Measurements from ENCODE around the gene TTLL4. TPM values are rescaled to one million over a fixed set of nuclear protein-coding genes. Genes with fewer than 3 reads are reported as not detected.

Gene TTLL4
- total RNA-seq, 4 donors from 2014 or later = 4.4 to 16.2 (median 6.4) TPM

- no peak overlapping the region for H3K4me3 ChIP-seq
- TF ChIP-seq POLR2A (IDR thresholded peaks at IDR 0.05) (no peak), CTCF (IDR thresholded peaks at IDR 0.05 in 4 of 5, conservative IDR thresholded peaks at IDR 0.05 in 1 of 5) (no peak)
- no peaks in the 10 kb centered on the region for H3K27me3 ChIP-seq
- peaks cover 8 to 10% of the 10 kb centered on the region in 2 donors for H3K4me1 ChIP-seq
- intact Hi-C loops (cut with DNase I; ENCODE audit: low total_unique reads) = no loop called here
- ATAC-seq = no peak
- in situ Hi-C loops (cut with MboI; ENCODE audit: low sequenced_read_pairs in 4 of 4) = loop anchor here in 3 of 4 donors (25.0 kb wide), 3 partner anchors 252 to 723 kb away; partner anchors contain the start of genes TMBIM1 (in 3 of the 3), VIL1 (in 2 of the 3) and DNPEP (in 1 of the 3)
- H3K27ac ChIP-seq = no peak overlapping the region
- peaks cover 0 to 70% of the 10 kb centered on the region in 2 donors for H3K36me3 ChIP-seq
- DNase-seq = no peak
- no peaks in the 10 kb centered on the region for H3K9me3 ChIP-seq
Measured at GRCh38 chr2:218664653-218665052, 46.0 kb upstream of the TTLL4 start.

DNA sequence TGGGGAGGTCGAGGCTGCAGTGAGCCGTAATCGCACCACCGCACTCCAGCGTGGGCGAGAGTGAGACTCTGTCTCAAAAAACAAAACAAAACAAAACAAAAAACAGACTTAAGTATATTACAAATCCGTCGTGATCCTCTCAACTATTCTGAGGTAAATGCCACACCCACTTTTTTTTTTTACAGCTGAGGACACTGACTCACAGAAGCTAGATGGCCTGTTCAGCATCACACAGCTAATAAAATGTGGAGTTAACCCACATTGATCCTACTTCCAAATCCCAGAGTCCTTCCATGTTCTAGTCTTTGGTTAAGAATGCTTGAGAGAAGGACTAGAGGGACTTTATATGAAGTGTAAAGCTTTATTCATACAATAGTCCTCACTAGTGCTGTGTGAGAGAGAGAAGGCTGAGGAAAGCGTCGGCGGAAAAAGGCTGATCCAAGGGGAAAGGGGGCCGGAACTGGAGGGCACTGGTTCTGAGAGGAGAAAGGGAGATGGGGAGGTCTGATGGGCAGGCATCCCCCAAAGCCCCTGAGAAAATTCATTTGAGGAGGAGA, 39.5 kb upstream of the TTLL4 start:
- ATAC-seq = peak in 1 of 2 donors; percentile 25
- peak overlapping the region; percentile 73 to 84 (median 82) for H3K27ac ChIP-seq

GRCh38 chr2:218671654-218672566, 38.7 kb upstream of the TTLL4 start, which contains the start of the genes RNF25 and STK36:
Gene RNF25, minus strand, starts transcription at chr2:218672002. Its CDS starts 32 bp downstream, at chr2:218671970.
Gene STK36, plus strand, starts transcription at chr2:218672086. Its CDS starts 744 bp downstream, at chr2:218672830.
- Histone ChIP-seq H3K4me1 (peaks cover 13% of the 10 kb centered on the region in 2 donors), H3K27me3 (no peaks in the 10 kb centered on the region), H3K9me3 (no peaks in the 10 kb centered on the region), H3K27ac (peak within 1 kb of the TSS; percentile 73 to 84 (median 82)), H3K36me3 (peaks cover 0 to 27% of the 10 kb centered on the region in 2 donors), H3K4me3 (peak within 1 kb of the TSS; percentile 76 to 97 (median 89))
- TF ChIP-seq POLR2A (IDR thresholded peaks at IDR 0.05) (peak; percentile 50 to 79), CTCF (IDR thresholded peaks at IDR 0.05 in 4 of 5, conservative IDR thresholded peaks at IDR 0.05 in 1 of 5) (no peak)
- peak; percentile 70 to 75 for DNase-seq
- peak; percentile 97 for ATAC-seq
- intact Hi-C loops (cut with DNase I; ENCODE audit: low total_unique reads) = loop anchor here (1.0 to 5.0 kb wide), 3 partner anchors 13 to 275 kb away; partner anchors contain the start of genes BCS1L, CTDSP1, TTLL4 and ZNF142
- in situ Hi-C loops (cut with MboI; ENCODE audit: low sequenced_read_pairs in 4 of 4) = loop anchor here in 3 of 4 donors (25.0 kb wide), 3 partner anchors 260 to 715 kb away; partner anchors contain the start of genes TMBIM1 (in 3 of the 3), VIL1 (in 2 of the 3) and DNPEP (in 1 of the 3)

More for the DNA sequence above, 39.5 kb upstream of the TTLL4 start:
- no peaks in the 10 kb centered on the region for H3K9me3 ChIP-seq
- intact Hi-C loops (cut with DNase I; ENCODE audit: low total_unique reads) = loop anchor here (2.0 to 5.0 kb wide), 2 partner anchors 40 to 274 kb away; partner anchors contain the start of genes CTDSP1 and TTLL4
- peaks cover 0 to 31% of the 10 kb centered on the region in 2 donors for H3K36me3 ChIP-seq
- no peak for DNase-seq
- peak overlapping the region; percentile 76 to 97 (median 89) for H3K4me3 ChIP-seq
- TF ChIP-seq POLR2A (IDR thresholded peaks at IDR 0.05) (no peak), CTCF (IDR thresholded peaks at IDR 0.05 in 4 of 5, conservative IDR thresholded peaks at IDR 0.05 in 1 of 5) (no peak)
- in situ Hi-C loops (cut with MboI; ENCODE audit: low sequenced_read_pairs in 4 of 4) = loop anchor here in 3 of 4 donors (25.0 kb wide), 3 partner anchors 259 to 716 kb away; partner anchors contain the start of genes TMBIM1 (in 3 of the 3), VIL1 (in 2 of the 3) and DNPEP (in 1 of the 3)
- no peaks in the 10 kb centered on the region for H3K27me3 ChIP-seq
- H3K4me1 ChIP-seq = peaks cover 13% of the 10 kb centered on the region in 2 donors

- H3K4me3 ChIP-seq = no peak overlapping the region
- in situ Hi-C loops (cut with MboI; ENCODE audit: low sequenced_read_pairs in 4 of 4) (loop anchor here in 2 of 4 donors (25.0 kb wide), 1 partner anchor 267 kb away; the partner anchor contains the start of gene VIL1 (in 2 of the 2)), intact Hi-C loops (cut with DNase I; ENCODE audit: low total_unique reads) (no loop called here)
- DNase-seq (no peak), ATAC-seq (no peak)
- H3K27ac ChIP-seq = no peak overlapping the region
- no peaks in the 10 kb centered on the region for H3K9me3 ChIP-seq
- no peaks in the 10 kb centered on the region for H3K4me1 ChIP-seq
- peaks cover 0 to 13% of the 10 kb centered on the region in 2 donors for H3K36me3 ChIP-seq
- TF ChIP-seq CTCF (IDR thresholded peaks at IDR 0.05 in 4 of 5, conservative IDR thresholded peaks at IDR 0.05 in 1 of 5) = no peak
- no peak for TF ChIP-seq POLR2A (IDR thresholded peaks at IDR 0.05)
- no peaks in the 10 kb centered on the region for H3K27me3 ChIP-seq
Measured at GRCh38 chr2:218679119-218679518, 31.5 kb upstream of the TTLL4 start.

Data from gastrocnemius medialis (tissue), 4 donors.